Suppressor macrophage treated with lipopolysaccharide for 4 hours (primary cell): ENCODE data around the gene SLFN13.
"Not testable (repeated sequence)": the region's sequence is repeated elsewhere in the genome, so short reads cannot be mapped to it uniquely, and the experiment has no call there.

Experiments
- DNase-seq: peaks from one replicate; pipeline ENCODE4 v3.0.0-alpha.2; 2020

Gene SLFN13

GRCh38 chr17:35448214-35448898 is at the start of gene SLFN13:
TSS of gene SLFN13 (minus strand) at chr17:35448766. CDS start at chr17:35445680, 3,086 bp downstream.
- peak; percentile 94 for DNase-seq

DNA sequence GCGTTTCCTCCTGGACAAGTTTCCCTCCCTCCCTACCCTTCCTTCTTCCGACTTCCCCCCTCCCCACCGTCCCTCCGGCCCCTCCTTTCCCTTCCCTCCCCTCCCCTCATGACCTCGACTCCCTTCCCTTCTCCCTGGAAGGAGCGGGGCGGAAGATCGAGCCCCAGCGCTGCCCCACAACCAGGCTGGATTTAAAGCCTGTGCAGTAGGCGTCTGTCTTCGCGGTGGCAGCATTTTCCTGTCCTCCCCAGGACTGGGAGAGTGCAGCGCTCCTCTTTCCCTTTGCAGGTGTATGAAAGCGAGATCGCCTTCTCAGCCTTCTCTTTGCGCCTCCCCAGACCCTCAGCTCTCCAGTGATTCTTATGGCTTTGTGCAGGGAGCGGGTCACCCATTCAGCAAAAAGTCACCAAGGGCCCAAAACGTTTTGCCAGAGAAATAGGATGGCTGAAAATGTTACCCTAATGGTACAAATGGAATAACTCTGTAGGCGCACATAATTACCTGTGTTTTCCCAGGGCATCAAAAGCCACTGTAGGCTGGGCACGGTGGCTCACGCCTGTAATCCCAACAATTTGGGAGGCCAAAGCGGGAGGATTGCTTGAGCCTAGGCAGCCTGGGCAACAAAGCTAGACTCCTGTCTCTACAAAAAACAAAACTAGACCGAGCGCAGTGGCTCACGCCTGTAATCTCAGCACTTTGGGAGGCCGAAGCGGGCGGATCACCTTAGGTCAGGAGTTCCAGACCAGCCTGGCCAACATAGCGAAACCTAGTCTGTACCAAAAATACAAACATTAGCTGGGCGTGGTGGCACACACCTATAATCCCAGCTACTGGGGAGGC is 48.1 kb upstream of the SLFN13 start:
- no peak for DNase-seq

GRCh38 chr17:35493040-35493439 is 44.5 kb upstream of the SLFN13 start:
- no peak for DNase-seq

DNA sequence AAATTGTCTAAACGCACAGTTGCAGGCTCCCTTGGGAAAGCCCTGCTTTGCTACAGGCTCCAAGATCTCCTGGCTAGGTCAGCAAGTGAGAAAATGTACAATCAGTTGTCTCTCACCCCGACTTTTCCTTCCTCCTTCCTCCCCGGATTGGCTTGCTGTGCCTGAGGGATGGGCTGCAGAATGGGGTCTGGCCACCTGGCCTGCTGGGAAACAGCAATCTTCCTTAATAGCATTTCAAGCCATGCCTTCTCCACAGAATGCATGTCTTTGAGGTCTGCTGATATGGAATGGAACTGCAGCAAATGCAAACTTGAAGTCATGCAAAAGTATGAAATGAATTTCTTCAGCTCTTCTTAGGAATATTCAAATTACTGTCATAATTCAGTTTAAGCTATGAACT is 42.9 kb upstream of the SLFN13 start:
- DNase-seq: no peak

DNA sequence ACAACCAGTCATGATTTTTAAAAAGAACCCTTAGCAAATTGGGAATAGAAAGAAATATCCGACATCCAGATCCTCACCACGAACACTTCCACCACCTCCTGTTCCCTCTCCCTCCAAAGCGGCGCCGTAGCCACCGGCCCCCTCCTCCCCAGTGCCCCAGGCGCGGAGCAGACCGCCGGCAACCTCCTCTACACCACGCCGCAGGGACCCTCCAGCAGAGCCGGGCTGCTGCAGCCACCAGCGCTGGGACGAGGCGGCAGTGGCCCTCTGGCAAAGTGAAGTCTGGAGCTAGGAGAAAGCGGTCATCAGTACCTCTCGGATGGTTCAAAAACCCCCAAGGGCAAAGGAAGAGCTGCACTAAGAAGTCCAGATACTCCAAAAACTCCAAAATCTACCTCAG is 41.4 kb upstream of the SLFN13 start:
- no peak for DNase-seq

DNA sequence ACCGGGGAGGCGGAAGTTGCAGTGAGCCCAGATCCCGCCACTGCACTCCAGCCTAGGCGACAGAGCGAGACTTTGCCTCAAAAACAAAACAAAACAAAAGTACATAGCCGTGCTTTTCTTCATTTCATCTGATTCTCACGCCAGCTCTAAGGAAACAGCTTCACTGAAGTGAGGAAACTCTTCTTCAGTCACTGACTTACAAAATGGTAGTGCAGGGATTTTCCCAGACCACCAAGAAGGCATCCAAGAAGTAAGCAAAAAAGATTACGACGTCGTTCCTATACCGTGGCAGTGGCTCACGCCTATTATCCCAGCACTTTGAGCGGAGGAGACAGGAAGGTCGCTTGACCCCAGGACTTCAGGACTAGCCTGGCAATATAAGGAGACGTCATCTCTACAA is 40.4 kb upstream of the SLFN13 start:
- DNase-seq: peak; percentile 50

DNA sequence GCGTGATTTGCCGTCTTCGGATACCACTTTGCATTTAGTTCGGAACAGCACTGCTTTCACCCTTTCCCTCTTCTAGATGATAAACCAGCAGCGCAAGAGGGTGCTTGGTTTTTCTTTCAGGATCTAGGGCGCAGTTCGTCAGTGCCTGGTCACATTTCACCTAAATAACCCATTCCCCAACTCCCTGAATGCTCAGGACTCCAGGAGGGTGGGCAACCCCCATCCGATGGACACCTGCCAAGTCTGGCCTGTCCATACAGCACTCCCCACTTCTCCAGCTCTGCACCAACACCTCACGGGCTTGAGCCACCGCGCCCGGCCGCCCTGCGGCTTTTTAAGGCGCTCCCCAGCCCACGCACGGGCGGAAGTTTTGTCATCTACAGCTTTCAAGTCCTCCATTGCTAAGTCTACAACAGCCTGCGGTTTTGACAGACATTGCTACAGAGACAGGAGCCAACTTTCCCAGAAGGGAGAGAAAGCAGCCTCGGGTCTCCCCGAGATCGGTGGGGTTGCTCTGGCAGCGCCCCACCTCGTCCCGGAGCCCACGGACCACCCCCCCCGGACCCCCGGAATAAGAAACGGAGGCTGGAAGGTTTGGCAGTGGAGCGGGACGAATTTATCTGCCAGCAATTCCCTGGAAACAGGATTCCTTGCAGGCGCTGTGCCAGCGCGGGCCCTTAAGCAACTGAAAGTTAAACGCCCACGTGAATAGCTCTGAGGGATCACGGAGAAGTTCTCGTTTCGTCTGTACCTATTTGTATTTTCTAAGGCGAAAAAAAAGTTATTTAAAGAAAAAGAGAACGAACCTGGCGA is 38.6 kb upstream of the SLFN13 start:
- peak; percentile 92 for DNase-seq

GRCh38 chr17:35479271-35479670 is 30.7 kb upstream of the SLFN13 start:
- DNase-seq: no peak

DNA sequence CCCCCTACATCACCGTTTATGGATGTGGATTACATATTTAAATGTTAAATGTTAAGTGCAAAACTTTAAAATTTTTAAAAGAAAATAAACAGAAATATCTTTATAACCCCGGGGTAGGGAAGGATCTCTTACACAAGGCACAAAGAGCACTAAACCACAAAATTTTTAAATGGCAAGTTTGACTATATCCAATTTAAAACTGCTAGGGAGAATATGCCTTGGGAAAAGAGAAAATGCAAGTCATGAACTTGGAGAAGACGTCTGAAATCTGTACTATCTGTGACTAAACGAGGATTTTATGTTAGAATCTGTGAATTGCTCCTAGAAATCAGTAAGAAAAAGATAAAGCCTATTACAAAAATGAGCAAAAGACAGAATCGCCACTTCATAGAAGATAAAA is 28.7 kb upstream of the SLFN13 start:
- no peak for DNase-seq

DNA sequence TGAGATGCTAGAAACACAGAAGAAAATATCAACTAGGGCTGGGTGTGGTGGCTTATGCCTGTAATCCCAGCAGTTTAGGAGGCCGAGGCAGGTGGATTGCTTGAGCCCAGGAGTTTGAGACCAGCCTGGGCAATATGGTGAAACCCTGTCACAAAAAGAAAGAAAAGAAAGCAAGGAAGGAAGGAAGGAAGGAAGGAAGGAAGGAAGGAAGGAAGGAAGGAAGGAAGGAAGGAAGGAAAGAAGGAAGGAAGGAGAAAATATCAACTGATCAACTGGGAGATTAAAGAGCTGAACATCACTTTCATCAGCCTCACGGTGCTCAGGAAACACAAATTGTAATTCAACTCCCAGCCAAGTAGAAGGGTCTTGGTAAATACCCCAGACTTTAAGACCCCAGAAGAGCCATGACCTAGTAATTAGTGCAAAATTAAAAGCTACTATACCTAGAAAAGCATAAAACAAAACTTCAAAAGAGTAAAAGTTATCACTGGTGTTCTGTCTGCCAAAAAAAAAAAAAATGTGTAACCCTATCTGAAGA is 27.8 kb upstream of the SLFN13 start:
- no peak for DNase-seq

DNA sequence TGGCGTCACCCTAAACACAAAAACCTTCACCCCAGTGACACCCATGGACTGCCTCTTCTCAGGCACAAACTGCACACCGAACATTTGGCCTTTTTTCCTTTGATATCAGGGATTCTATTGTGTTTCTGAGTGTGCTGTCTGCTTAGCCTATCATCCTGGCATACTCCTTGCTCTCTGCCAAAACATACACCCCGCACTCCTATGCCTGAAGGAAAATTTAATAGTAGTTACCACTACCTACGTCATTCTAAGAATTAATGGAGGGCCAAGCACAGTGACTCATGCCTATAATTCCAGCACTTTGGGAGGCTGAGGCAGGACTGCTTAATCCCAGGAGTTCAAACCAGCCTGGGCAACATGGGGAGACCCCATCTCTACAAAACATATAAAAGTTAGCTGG is 19.9 kb upstream of the SLFN13 start:
- no peak for DNase-seq

DNA sequence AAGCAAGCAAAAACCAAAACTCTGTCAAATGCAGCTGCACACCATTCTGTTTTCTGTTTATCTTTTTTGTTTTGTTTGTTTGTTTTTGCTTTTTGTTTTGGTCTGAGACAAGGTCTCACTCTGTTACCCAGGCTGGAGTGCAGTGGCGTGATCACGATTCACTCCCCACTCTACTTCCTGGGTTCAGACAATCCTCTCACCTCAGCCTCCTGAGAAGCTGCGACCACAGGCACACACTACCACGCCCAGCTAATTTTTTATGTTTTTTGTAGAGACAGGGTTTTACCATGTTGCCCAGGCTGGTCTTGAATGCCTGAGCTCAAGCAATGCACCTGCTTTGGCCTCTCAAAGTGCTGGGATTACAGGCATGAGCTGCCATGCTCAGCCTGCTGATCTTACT is 19.3 kb upstream of the SLFN13 start:
- DNase-seq: no peak

DNA sequence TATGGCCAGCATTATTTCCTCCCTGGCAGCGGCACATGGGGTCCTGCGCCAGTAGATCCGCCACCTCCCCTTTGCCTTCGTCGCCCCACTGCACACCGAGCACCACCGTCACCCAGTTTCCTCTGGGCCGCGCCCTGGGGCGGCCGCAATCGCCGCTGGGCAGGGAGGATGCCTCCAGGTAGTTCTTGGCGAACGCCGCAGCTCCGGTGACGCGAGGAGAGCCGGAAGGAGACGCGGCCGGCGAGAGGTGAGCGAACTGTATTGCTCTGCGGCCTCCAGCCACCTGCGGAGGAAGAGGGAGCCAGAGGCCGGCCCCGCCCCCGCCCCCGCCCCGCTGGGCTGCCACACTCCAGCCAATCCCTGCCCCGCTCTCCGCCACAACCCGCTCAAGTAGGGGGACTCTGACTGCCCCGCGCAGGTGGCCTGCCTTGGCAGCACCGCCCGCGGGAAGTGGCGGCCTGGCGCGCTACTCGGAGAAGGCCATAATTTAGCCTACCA is 11.8 kb upstream of the SLFN13 start:
- no peak for DNase-seq

GRCh38 chr17:35454035-35454434 is 5.5 kb upstream of the SLFN13 start:
- DNase-seq: not testable (repeated sequence)

GRCh38 chr17:35453171-35453570 is 4.6 kb upstream of the SLFN13 start:
- no peak for DNase-seq

DNA sequence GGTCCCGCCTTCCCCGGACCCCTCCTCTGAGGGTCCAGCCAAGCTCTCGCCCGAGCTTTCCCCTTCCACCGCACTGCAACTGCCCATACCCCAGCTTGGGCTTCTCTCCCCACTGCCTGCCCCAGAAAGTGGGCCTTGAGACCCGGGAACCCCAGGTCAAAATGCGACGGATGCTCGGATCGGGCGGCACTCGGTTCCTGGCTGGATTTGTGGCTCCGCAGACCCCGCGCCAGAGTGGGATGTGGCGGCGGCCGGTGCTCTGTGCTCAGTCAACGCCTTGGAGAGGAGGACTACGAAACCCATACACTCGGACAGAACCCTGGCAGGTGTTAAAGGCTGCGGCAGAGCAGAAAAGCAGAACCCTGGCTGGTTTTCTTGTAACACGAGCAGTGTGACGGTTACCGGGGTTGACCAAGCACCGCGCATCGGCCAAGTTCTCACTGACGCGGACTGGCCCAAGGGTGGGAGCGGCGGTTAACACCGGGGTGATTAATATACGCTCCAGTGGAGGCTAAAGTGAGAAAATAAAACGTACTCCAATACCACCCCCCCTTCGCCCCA is 885 bp upstream of the SLFN13 start:
- DNase-seq: peak; percentile 19

GRCh38 chr17:35448899-35449227 is 297 bp upstream of the SLFN13 start:
- DNase-seq: no peak

GRCh38 chr17:35447499-35447898 is 1.1 kb downstream of the SLFN13 start:
- no peak for DNase-seq

- no peak for DNase-seq
These were observed 10.1 kb downstream of the SLFN13 start for GRCh38 chr17:35438433-35438832.

DNA sequence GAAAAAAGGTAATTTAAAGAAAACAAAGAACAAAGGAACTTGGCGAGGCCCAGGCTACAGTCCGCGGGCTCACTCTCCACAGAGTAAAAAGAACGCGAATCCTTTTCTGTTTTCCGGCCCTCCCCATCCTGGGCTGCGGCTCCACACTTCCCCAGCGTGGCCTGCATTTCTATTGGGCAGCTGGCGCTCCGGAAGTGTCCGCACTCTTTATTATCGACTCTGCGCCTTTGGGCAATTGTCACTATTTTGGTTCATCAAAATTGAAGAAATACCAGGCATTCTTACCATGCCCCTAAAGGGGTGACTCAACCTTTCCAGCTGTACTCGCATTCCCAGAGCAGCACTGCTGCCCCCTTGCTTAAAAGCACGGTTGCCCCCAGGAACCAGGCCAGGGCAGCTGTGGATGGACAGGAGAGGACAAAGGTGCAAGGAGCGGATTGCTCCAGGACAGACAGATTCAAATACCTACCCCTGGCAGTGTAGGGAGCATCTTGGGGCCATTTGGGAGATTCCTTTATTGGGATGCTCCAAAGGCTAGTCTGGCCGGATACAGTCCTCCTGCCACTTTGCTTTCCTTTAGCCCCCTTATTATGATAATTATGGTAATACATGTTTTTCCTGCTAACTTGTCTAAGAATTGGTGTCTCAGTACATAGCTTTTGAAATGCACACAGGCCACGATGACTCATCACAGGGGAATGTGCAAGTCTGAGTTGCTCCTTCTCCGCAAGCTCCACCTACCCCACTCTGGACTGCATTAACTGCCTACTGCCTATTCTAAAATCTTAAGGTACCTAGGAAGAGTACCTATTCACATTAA is 15.3 kb downstream of the SLFN13 start:
- DNase-seq: peak; percentile 93

GRCh38 chr17:35432176-35433074 is 16.1 kb downstream of the SLFN13 start, which contains the start of gene SLFN12:
TSS of gene SLFN12 (minus strand) at chr17:35432500. CDS start at chr17:35423028, 9,472 bp downstream.
- peak; percentile 85 for DNase-seq
